Measurements from ENCODE around the gene ADCY5. TPM values are rescaled to one million over a fixed set of nuclear protein-coding genes. Genes with fewer than 3 reads are reported as not detected.

ADCY5 gene
- total and polyA plus RNA-seq, 4 donors = 0.74 to 6.6 (median 2.9) TPM

DNA sequence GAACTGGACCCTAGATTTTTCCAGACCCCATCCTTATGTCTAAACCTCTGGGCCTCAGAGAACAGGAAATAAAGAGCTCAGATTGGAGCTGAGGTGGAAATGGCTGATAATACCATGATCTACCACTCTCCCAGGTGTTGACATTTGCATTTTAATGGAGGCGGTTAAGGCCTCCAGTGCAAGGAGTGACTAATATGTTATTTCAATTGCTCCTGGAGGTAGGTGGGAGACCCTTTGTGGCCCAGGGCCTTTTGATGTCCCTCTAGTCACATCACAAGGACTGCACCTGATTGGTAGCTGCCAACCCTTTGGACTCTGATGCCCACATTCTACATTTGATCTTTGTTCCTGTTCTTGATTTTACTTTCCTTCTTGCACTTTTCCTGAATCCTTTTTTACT is 9.0 kb upstream of the ADCY5 start:
- no peaks in the 10 kb centered on the region for H3K27me3 ChIP-seq (ENCODE audit: control insufficient read depth in 4 of 4, insufficient read depth in 4 of 4, low read length in 3 of 4)
- H3K4me3 ChIP-seq (ENCODE audit: low read depth in 1 of 3, low read length in 3 of 3) = no peak overlapping the region
- H3K36me3 ChIP-seq (ENCODE audit: control insufficient read depth in 4 of 4, insufficient read depth in 3 of 4, low read depth in 1 of 4, low read length in 3 of 4) = no peaks in the 10 kb centered on the region
- peaks cover 0 to 6% (median 3%) of the 10 kb centered on the region in 4 donors for H3K4me1 ChIP-seq (ENCODE audit: control insufficient read depth in 4 of 4, insufficient read depth in 4 of 4, low read length in 3 of 4)
- DNase-seq (ENCODE audit: low spot score) = no peak
- WGBS = 97% methylated on average over 1 of the region's 1 CpG
- H3K9ac ChIP-seq (ENCODE audit: low read depth in 1 of 2, low read length in 2 of 2) = no peak overlapping the region
- H3K27ac ChIP-seq (ENCODE audit: low read depth in 1 of 2, low read length in 2 of 2) = no peak overlapping the region
- no peaks in the 10 kb centered on the region for H3K9me3 ChIP-seq (ENCODE audit: control insufficient read depth in 4 of 4, low read length in 3 of 4)
- TF ChIP-seq, protein P1, sequence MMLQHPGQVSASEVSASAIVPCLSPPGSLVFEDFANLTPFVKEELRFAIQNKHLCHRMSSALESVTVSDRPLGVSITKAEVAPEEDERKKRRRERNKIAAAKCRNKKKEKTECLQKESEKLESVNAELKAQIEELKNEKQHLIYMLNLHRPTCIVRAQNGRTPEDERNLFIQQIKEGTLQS (IDR thresholded peaks at IDR 0.05) = no peak
- TF ChIP-seq FOXA2 (IDR thresholded peaks at IDR 0.05) = no peak

DNA sequence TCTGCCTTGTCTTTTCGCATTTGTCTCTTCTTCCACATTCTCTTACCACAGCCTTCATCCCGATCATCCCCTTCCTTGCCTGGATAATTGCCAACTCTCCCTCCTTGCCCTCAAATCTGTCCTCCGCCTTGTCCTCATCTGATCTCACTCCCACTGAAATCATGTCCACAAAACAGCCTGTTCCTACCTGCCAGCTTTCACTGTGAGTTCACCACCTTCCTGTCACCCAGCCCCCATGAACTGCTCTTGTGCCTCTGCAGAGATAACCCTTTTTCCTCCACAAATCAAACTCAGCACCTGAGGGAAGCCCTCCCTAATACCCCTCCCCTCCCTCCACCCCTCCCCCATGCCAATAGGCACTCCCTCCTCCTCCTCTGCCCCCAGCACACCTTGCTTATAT is 4.8 kb upstream of the ADCY5 start:
- H3K36me3 ChIP-seq (ENCODE audit: control insufficient read depth in 4 of 4, insufficient read depth in 3 of 4, low read depth in 1 of 4, low read length in 3 of 4) = no peaks in the 10 kb centered on the region
- no peak overlapping the region for H3K9ac ChIP-seq (ENCODE audit: low read depth in 1 of 2, low read length in 2 of 2)
- WGBS = 69% methylated on average over 3 of the region's 3 CpGs
- H3K27ac ChIP-seq (ENCODE audit: low read depth in 1 of 2, low read length in 2 of 2) = no peak overlapping the region
- no peak for DNase-seq (ENCODE audit: low spot score)
- H3K27me3 ChIP-seq (ENCODE audit: control insufficient read depth in 4 of 4, insufficient read depth in 4 of 4, low read length in 3 of 4) = peaks cover 0 to 2% (median under 1%) of the 10 kb centered on the region in 4 donors
- no peak for TF ChIP-seq JUND (IDR thresholded peaks at IDR 0.05)
- no peaks in the 10 kb centered on the region for H3K9me3 ChIP-seq (ENCODE audit: control insufficient read depth in 4 of 4, low read length in 3 of 4)
- H3K4me1 ChIP-seq (ENCODE audit: control insufficient read depth in 4 of 4, insufficient read depth in 4 of 4, low read length in 3 of 4) = peaks cover 0 to 10% (median 3%) of the 10 kb centered on the region in 4 donors
- no peak overlapping the region for H3K4me3 ChIP-seq (ENCODE audit: low read depth in 1 of 3, low read length in 3 of 3)

DNA sequence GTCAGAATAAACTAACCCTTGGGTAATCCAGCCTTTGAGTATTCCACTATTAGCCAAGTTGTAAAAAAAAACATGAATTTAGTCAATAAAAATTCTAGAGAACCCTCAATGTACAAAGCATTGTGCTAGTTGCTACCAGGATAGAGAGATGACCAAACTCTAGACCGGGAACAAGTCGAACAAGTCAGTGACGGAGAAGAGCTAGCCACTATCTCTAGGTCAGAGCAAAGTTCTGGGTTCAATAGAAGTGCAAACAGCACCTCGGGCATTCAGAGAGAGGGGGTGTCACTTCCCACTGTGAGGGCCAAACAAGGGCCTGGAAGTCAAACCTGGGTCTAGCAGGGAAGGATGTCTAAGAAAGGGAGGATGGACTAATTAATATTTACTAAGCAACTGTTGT is 2.3 kb upstream of the ADCY5 start:
- 29% methylated on average over 4 of the region's 4 CpGs for WGBS
- peak; percentile 29 for TF ChIP-seq NR2F2 (IDR thresholded peaks at IDR 0.05)
- TF ChIP-seq, protein P2, sequence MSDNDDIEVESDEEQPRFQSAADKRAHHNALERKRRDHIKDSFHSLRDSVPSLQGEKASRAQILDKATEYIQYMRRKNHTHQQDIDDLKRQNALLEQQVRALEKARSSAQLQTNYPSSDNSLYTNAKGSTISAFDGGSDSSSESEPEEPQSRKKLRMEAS (IDR thresholded peaks at IDR 0.05) = no peak
- TF ChIP-seq RAD21 (IDR thresholded peaks at IDR 0.05) = no peak
- H3K27me3 ChIP-seq (ENCODE audit: control insufficient read depth in 4 of 4, insufficient read depth in 4 of 4, low read length in 3 of 4) = peaks cover 0 to 2% (median under 1%) of the 10 kb centered on the region in 4 donors
- no peaks in the 10 kb centered on the region for H3K36me3 ChIP-seq (ENCODE audit: control insufficient read depth in 4 of 4, insufficient read depth in 3 of 4, low read depth in 1 of 4, low read length in 3 of 4)
- peaks cover 4 to 19% (median 5%) of the 10 kb centered on the region in 4 donors for H3K4me1 ChIP-seq (ENCODE audit: control insufficient read depth in 4 of 4, insufficient read depth in 4 of 4, low read length in 3 of 4)
- H3K9ac ChIP-seq (ENCODE audit: low read depth in 1 of 2, low read length in 2 of 2) = no peak overlapping the region
- no peak overlapping the region for H3K4me3 ChIP-seq (ENCODE audit: low read depth in 1 of 3, low read length in 3 of 3)
- H3K27ac ChIP-seq (ENCODE audit: low read depth in 1 of 2, low read length in 2 of 2) = no peak overlapping the region
- no peak for DNase-seq (ENCODE audit: low spot score)
- no peaks in the 10 kb centered on the region for H3K9me3 ChIP-seq (ENCODE audit: control insufficient read depth in 4 of 4, low read length in 3 of 4)

DNA sequence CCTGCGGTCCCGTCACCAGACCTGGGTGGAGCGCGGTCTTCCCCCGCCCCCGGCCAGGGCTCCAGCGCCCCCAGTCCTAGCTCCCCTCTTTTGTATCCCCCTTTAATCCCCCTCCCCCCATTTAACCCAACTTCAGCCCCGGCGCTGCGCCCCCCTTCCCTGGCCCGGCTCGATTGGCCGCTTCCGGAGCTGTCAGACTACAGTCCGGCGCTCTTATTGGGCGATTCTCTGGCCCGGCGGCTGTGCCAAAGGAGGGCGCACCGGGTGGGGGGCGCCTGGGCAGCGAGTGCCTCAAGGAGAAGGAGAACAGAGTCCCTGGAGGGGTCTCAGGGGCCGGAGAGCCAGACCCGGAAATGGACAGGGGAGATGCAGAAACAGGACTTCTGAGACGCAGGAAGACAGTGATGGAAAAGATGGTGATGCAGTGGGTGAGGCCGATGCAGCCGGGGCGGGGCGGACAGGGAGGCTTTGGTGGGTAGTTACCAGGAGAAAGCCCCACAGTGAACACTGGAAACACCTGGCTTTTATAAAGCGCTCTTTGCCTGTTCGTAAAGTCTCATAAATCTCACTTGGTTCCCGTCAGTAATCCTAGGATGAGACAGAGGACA is 1.2 kb upstream of the ADCY5 start:
- no peak for DNase-seq (ENCODE audit: low spot score)
- peaks cover 4 to 19% (median 5%) of the 10 kb centered on the region in 4 donors for H3K4me1 ChIP-seq (ENCODE audit: control insufficient read depth in 4 of 4, insufficient read depth in 4 of 4, low read length in 3 of 4)
- no peaks in the 10 kb centered on the region for H3K9me3 ChIP-seq (ENCODE audit: control insufficient read depth in 4 of 4, low read length in 3 of 4)
- H3K9ac ChIP-seq (ENCODE audit: low read depth in 1 of 2, low read length in 2 of 2) = no peak overlapping the region
- WGBS = 27% methylated on average over 33 of the region's 33 CpGs
- peaks cover 0 to 2% (median under 1%) of the 10 kb centered on the region in 4 donors for H3K27me3 ChIP-seq (ENCODE audit: control insufficient read depth in 4 of 4, insufficient read depth in 4 of 4, low read length in 3 of 4)
- peak overlapping the region in 1 of 3 donors; percentile 63 for H3K4me3 ChIP-seq (ENCODE audit: low read depth in 1 of 3, low read length in 3 of 3)
- no peak for TF ChIP-seq YY1 (IDR thresholded peaks at IDR 0.05)
- TF ChIP-seq EGR1 (IDR thresholded peaks at IDR 0.05; ENCODE audit: low read depth in 2 of 2) = no peak
- no peak for TF ChIP-seq HNF4A (conservative IDR thresholded peaks at IDR 0.05)
- TF ChIP-seq, protein P1 (IDR thresholded peaks at IDR 0.05) = no peak
- TF ChIP-seq SP1 (IDR thresholded peaks at IDR 0.05) = no peak
- TF ChIP-seq TAF1 (conservative IDR thresholded peaks at IDR 0.05) = no peak
- TF ChIP-seq GABPA (IDR thresholded peaks at IDR 0.05 in 1 of 2, conservative IDR thresholded peaks at IDR 0.05 in 1 of 2) = no peak
- no peak for TF ChIP-seq RXRA (IDR thresholded peaks at IDR 0.05)
- no peak for TF ChIP-seq NR2F2 (IDR thresholded peaks at IDR 0.05)
- H3K27ac ChIP-seq (ENCODE audit: low read depth in 1 of 2, low read length in 2 of 2) = peak overlapping the region in 1 of 2 donors; percentile 35
- no peaks in the 10 kb centered on the region for H3K36me3 ChIP-seq (ENCODE audit: control insufficient read depth in 4 of 4, insufficient read depth in 3 of 4, low read depth in 1 of 4, low read length in 3 of 4)

All from liver (tissue), 9 donors.